Measurements from ENCODE around the gene SIGLEC9. TPM values are rescaled to one million over a fixed set of nuclear protein-coding genes. Genes with fewer than 3 reads are reported as not detected.

Gene SIGLEC9
- total and polyA plus RNA-seq, 10 of the 15 experiments (the other 5 are each of a cell fraction or from before 2014, with no cell fraction given), result 0.10 TPM; not detected in 9

DNA sequence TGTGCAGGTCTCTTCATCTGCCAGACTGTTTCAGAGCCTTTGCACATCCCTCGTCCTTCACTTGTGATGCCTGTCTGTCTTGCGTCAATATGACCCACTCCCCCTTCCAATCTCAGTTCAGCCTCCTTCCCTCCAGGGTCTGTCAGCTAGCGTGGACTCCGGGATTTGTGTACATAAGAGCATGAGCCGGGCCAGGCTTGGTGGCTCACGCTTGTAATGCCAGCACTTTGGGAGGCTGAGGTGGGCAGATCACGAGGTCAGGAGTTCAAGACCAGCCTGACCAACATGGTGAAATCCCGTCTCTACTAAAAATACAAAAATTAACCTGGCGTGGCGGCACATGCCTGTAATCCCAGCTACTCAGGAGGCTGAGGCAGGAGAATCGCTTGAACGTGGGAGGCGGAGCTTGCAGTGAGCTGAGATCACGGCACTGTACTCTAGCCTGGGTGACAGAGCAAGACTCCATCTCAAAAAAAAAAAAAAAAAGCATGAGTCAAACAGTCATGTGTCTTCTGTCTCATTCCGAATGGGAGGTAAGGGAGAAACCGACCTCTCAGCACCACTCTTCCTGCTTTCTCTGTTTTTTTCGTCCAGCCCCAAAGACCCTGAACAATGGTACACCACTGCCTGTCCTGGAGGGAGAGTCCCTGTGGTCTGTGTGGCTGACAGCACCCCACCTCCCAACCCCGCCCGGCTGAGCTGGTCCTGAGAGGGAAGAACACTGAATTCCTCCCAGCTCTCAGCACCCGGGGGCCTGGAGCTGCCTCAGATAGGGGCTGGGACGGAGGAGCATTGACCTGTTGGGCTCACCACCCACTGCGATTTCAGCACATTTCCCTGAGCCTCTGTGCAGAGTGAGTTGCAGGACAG, 2.4 kb upstream of the SIGLEC9 start:
- Histone ChIP-seq H3K4me3 (no peak overlapping the region), H3K4me1 (ENCODE audit: control insufficient read depth, insufficient read depth, low read length) (no peaks in the 10 kb centered on the region; the same call in 1 of the 2 replicates), H3K27ac (ENCODE audit: control insufficient read depth, insufficient read depth) (no peak overlapping the region), H2AFZ (ENCODE audit: control insufficient read depth, low read depth, low read length) (no peak overlapping the region), H3K9ac (ENCODE audit: control insufficient read depth, insufficient read depth, low read length) (no peak overlapping the region), H3K36me3 (ENCODE audit: control insufficient read depth in 2 of 2, insufficient read depth in 2 of 2, low read length in 1 of 2) (no peaks in the 10 kb centered on the region), H3K79me2 (ENCODE audit: control insufficient read depth, insufficient read depth, low read length) (no peaks in the 10 kb centered on the region), H3K9me3 (replicated peaks; ENCODE audit: control insufficient read depth, insufficient read depth, low read length) (no peaks in the 10 kb centered on the region), H3K4me2 (ENCODE audit: control insufficient read depth, insufficient read depth) (no peak overlapping the region), H4K20me1 (ENCODE audit: control insufficient read depth, insufficient read depth) (no peaks in the 10 kb centered on the region), H3K27me3 (replicated peaks in 1 of 2; ENCODE audit: control insufficient read depth in 2 of 2, insufficient read depth in 2 of 2, low read length in 1 of 2) (peaks cover 0 to 3% of the 10 kb centered on the region in 2 experiments; a peak in 2 of 4 replicates)
- ChIA-PET POLR2A (no interaction called here), SMC1A (ENCODE audit: uncharacterized antibody, unreplicated experiment) (no interaction called here), RAD21 (ENCODE audit: unreplicated experiment) (no interaction called here), CTCF (no interaction called here)
- in situ Hi-C loops (cut with MboI) (no loop called here), intact Hi-C loops (cut with micrococcal nuclease; ENCODE audit: unreplicated experiment) (no loop called here)
- 52% methylated on average over 22 of the region's 22 CpGs for WGBS (ENCODE audit: insufficient coverage, insufficient replicate concordance, low lambda C conversion rate, missing lambda C conversion rate)
- no peak for ATAC-seq
- TF ChIP-seq ASH2L (IDR thresholded peaks at IDR 0.05; ENCODE audit: borderline replicate concordance, low read depth) (no peak), NR2F1 (conservative IDR thresholded peaks at IDR 0.05) (no peak), FOS (IDR thresholded peaks at IDR 0.05; ENCODE audit: borderline replicate concordance, extremely low read depth, insufficient read length) (no peak), PAX8 (IDR thresholded peaks at IDR 0.05) (no peak), BCLAF1 (IDR thresholded peaks at IDR 0.05) (no peak)
- TF ChIP-seq, protein P1, sequence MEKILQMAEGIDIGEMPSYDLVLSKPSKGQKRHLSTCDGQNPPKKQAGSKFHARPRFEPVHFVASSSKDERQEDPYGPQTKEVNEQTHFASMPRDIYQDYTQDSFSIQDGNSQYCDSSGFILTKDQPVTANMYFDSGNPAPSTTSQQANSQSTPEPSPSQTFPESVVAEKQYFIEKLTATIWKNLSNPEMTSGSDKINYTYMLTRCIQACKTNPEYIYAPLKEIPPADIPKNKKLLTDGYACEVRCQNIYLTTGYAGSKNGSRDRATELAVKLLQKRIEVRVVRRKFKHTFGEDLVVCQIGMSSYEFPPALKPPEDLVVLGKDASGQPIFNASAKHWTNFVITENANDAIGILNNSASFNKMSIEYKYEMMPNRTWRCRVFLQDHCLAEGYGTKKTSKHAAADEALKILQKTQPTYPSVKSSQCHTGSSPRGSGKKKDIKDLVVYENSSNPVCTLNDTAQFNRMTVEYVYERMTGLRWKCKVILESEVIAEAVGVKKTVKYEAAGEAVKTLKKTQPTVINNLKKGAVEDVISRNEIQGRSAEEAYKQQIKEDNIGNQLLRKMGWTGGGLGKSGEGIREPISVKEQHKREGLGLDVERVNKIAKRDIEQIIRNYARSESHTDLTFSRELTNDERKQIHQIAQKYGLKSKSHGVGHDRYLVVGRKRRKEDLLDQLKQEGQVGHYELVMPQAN (conservative IDR thresholded peaks at IDR 0.05), result no peak
- no peak for FAIRE-seq
- no TSS peak for BruUV-seq (replicated peaks)
- no peak for DNase-seq (ENCODE audit: low read depth, low spot score)
